ENCODE results near the gene TCHH.

DNA sequence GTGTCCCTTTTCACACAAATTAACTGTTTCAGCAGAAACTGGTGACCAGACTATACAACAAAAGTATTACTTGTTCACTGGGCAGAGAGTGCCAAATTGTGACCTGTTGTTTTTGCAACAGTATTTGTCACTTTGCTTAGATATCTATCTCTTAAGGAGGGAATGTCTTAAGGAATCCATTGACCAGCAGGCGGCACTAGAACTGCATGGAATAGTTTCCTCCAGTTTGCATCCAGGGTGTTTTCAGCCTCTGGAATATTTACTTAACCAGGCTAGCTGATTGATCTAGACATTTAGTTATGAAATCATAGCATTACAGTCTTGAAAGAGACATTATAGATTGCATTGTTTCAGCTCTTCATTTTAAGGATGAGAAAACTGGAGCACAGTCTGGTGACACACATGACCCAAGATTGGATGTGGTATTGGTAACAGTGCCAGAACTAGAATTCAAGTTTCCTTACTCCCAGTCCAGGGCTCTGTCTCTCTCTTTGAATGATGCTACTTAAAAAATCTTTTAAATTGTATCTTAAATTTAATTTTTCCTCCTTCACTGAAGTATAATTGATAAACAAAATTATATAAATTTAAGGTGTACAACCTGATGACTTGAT lies 26.8 kb upstream of the TCHH start:
- TF ChIP-seq, protein P1, sequence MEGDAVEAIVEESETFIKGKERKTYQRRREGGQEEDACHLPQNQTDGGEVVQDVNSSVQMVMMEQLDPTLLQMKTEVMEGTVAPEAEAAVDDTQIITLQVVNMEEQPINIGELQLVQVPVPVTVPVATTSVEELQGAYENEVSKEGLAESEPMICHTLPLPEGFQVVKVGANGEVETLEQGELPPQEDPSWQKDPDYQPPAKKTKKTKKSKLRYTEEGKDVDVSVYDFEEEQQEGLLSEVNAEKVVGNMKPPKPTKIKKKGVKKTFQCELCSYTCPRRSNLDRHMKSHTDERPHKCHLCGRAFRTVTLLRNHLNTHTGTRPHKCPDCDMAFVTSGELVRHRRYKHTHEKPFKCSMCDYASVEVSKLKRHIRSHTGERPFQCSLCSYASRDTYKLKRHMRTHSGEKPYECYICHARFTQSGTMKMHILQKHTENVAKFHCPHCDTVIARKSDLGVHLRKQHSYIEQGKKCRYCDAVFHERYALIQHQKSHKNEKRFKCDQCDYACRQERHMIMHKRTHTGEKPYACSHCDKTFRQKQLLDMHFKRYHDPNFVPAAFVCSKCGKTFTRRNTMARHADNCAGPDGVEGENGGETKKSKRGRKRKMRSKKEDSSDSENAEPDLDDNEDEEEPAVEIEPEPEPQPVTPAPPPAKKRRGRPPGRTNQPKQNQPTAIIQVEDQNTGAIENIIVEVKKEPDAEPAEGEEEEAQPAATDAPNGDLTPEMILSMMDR (IDR thresholded peaks at IDR 0.05; ENCODE audit: low read depth, low read length): peak; percentile 93
- TF ChIP-seq EZH2phosphoT487 (IDR thresholded peaks at IDR 0.05; ENCODE audit: low read depth): no peak

All from OCI-LY3 (cell line).